Activated CD8-positive, alpha-beta T cell treated with anti-CD3 and anti-CD28 coated beads, Interleukin-2, amount 10 ng/mL, durations not matched to agents 7 days and 5 days (primary cell): ENCODE data around the gene SLC1A2. TPM values are rescaled to one million over a fixed set of nuclear protein-coding genes. Genes with fewer than 3 reads are reported as not detected.

Experiments
- ATAC-seq: fragments of 150-1000 bp; cut with Tn5 transposase; one replicate; pipeline ENCODE4 v1.10.0; 2021; ENCODE audit warnings: moderate library complexity
- CTCF ChIA-PET: fragments of 350-600 bp; sonication (Branson Sonifier 250); formaldehyde crosslinking; loops from one replicate; lab custom pipeline; 2021; ENCODE audit warnings: antibody characterized with exemption; lab: Charles Lee
- POLR2A ChIA-PET: fragments of 350-600 bp; sonication (Branson Sonifier 250); formaldehyde crosslinking; loops from one replicate; lab custom pipeline; 2021; ENCODE audit warnings: antibody characterized with exemption; lab: Charles Lee
- DNase-seq: peaks from one replicate; pipeline ENCODE4 v3.0.0-alpha.2; 2020
- H3K27ac Mint-ChIP-seq: one replicate; pipeline ENCODE4 v1.8.0; 2021; ENCODE audit warnings: mild to moderate bottlenecking, mixed read lengths
- H3K27me3 Mint-ChIP-seq: one replicate; pipeline ENCODE4 v1.8.0; 2021; ENCODE audit warnings: low read depth, mixed read lengths
- H3K36me3 Mint-ChIP-seq: one replicate; pipeline ENCODE4 v1.8.0; 2021; ENCODE audit warnings: low read depth, mixed read lengths
- H3K4me1 Mint-ChIP-seq: one replicate; pipeline ENCODE4 v1.8.0; 2021; ENCODE audit warnings: low read depth, mixed read lengths
- H3K4me3 Mint-ChIP-seq: one replicate; pipeline ENCODE4 v1.8.0; 2021; ENCODE audit warnings: mild to moderate bottlenecking, mixed read lengths
- H3K9me3 Mint-ChIP-seq: one replicate; pipeline ENCODE4 v1.8.0; 2022; ENCODE audit warnings: mixed read lengths; ENCODE audit not compliant: insufficient read depth
- total RNA-seq, 2 experiments: library from RNA; stranded (reverse); gene quantifications; one replicate each; pipeline ENCODE4 v1.2.3, GENCODE V29; 2021

SLC1A2 gene
- total RNA-seq: not detected

GRCh38 chr11:35419184-35419829, at the start of gene SLC1A2:
SLC1A2 (minus strand) TSS chr11:35419558; CDS start chr11:35418966, 592 bp downstream.
- CTCF ChIA-PET: interaction anchor here (1.5 kb wide), 1 partner anchor 10 kb away, joined by 3 read pairs; no protein-coding TSS in a partner anchor
- Mint-ChIP-seq H3K27ac (no peak within 1 kb of the TSS), H3K27me3 (peaks cover 82% of the 10 kb centered on the region), H3K4me1 (peaks cover 15% of the 10 kb centered on the region), H3K9me3 (no peaks in the 10 kb centered on the region), H3K36me3 (no peaks in the 10 kb centered on the region), H3K4me3 (peak within 1 kb of the TSS; percentile 58)
- DNase-seq: no peak
- peak; percentile 50 for ATAC-seq
- POLR2A ChIA-PET: interaction anchor here (0.8 kb wide), 1 partner anchor 503 kb away, joined by 3 read pairs; the partner anchor contains the start of gene PDHX

DNA sequence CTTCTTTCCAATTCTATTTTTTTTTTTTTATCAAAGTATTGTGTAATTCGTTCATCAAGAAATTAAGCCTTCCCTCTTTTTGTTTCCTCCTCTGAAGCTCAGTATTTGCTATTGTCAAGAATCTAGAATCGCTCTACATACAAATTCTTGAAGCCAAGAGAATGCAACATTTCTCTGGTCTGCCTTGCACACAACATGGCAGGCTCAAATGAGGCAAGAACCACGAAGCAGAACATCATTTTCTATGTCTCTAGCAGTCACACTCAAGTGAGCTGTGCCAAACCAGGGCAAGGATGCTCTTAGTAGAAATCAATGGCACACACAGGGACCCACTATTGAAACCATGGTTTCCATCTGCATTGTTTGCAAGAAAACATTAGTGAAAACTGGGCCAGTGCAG, 46.7 kb upstream of the SLC1A2 start:
- DNase-seq: no peak
- ATAC-seq: no peak
- Mint-ChIP-seq H3K27me3 (peaks cover 17% of the 10 kb centered on the region), H3K9me3 (no peaks in the 10 kb centered on the region), H3K27ac (no peak overlapping the region), H3K36me3 (no peaks in the 10 kb centered on the region), H3K4me1 (no peaks in the 10 kb centered on the region), H3K4me3 (no peak overlapping the region)
- POLR2A ChIA-PET: no interaction called here
- CTCF ChIA-PET: no interaction called here

DNA sequence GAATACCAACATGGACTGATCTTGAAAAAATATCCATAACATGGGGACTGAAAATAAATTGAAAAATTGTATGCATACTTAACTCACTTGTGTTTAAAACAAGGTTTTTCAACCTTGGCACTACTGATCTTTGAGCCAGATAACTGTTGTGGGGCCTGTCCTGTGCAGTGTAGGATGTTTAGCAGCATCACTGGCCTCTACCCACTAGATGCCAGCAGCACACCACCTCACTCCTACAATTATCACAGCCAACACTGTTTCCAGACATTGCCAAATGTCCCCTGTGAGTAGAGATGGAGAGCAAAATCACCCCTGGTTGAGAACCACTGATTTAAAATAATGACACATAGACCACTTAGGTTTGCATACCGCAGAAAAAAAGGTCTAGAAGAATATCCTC, 45.0 kb upstream of the SLC1A2 start:
- CTCF ChIA-PET: no interaction called here
- H3K27ac Mint-ChIP-seq: no peak overlapping the region

DNA sequence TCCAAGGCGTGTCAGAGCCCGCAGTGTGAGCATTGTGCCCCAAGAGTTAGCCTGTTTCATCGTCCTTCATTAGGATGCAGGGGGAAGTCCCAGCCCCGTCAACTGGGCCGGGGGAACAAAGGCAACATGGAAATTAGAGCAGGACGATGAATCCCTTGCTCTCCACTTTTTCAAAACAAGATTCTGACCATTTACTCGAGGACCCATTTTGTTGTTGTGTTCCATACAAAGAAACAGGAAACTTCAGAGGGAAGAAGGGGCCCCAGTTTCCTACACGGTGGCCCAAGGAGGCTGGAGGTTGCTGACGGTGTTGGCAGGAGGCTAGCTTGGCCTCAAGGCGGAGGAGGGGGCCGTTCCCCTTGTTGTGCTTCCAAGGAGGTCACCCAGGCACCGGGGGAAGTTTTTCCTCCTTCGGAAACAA, 44.0 kb upstream of the SLC1A2 start:
- no peak overlapping the region for H3K4me3 Mint-ChIP-seq
- no peaks in the 10 kb centered on the region for H3K4me1 Mint-ChIP-seq
- no peak overlapping the region for H3K27ac Mint-ChIP-seq
- H3K27me3 Mint-ChIP-seq: peaks cover 13% of the 10 kb centered on the region
- ATAC-seq: no peak
- CTCF ChIA-PET: no interaction called here
- POLR2A ChIA-PET: no interaction called here
- H3K36me3 Mint-ChIP-seq: no peaks in the 10 kb centered on the region
- no peaks in the 10 kb centered on the region for H3K9me3 Mint-ChIP-seq
- no peak for DNase-seq

More for the DNA sequence above, 45.0 kb upstream of the SLC1A2 start:
- DNase-seq: no peak
- Mint-ChIP-seq H3K9me3 (no peaks in the 10 kb centered on the region), H3K36me3 (no peaks in the 10 kb centered on the region), H3K4me3 (no peak overlapping the region), H3K4me1 (no peaks in the 10 kb centered on the region), H3K27me3 (peaks cover 17% of the 10 kb centered on the region)
- no peak for ATAC-seq
- POLR2A ChIA-PET: no interaction called here

- Mint-ChIP-seq H3K36me3 (no peaks in the 10 kb centered on the region), H3K4me3 (no peak overlapping the region), H3K27ac (no peak overlapping the region), H3K9me3 (no peaks in the 10 kb centered on the region), H3K27me3 (peaks cover 17% of the 10 kb centered on the region), H3K4me1 (no peaks in the 10 kb centered on the region)
- no peak for ATAC-seq
- POLR2A ChIA-PET: no interaction called here
- no peak for DNase-seq
- CTCF ChIA-PET: no interaction called here
Measured at GRCh38 chr11:35461917-35462538, 42.7 kb upstream of the SLC1A2 start.

DNA sequence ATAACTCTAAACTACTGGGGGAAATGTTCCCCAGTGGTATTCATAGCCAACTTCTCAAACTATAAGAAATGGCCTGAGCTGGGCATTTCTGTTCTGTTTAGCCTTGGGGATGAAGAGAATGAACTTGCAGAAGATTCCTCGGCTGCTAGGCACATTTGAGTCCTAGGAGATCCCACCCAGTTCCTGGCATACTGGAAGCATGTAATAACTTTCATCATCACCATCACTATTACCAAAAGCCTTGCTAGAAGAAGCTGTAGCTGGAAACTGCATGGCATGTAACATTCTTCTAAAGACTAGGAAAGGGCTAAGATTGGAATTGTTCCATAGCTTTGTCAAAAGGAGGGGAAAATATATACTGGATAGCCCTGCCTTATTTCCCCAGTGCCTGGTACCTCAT, 40.1 kb upstream of the SLC1A2 start:
- CTCF ChIA-PET: no interaction called here
- no peak for ATAC-seq

GRCh38 chr11:35458846-35459245, 39.5 kb upstream of the SLC1A2 start:
- CTCF ChIA-PET: interaction anchor here (1.5 kb wide), 1 partner anchor 26 kb away, joined by 3 read pairs; no protein-coding TSS in a partner anchor
- no peak overlapping the region for H3K27ac Mint-ChIP-seq
- no peak for ATAC-seq
- no peak for DNase-seq
- POLR2A ChIA-PET: no interaction called here
- peaks cover 19% of the 10 kb centered on the region for H3K27me3 Mint-ChIP-seq
- H3K36me3 Mint-ChIP-seq: no peaks in the 10 kb centered on the region
- H3K4me3 Mint-ChIP-seq: no peak overlapping the region
- H3K4me1 Mint-ChIP-seq: no peaks in the 10 kb centered on the region
- no peaks in the 10 kb centered on the region for H3K9me3 Mint-ChIP-seq

More for the DNA sequence above, 40.1 kb upstream of the SLC1A2 start:
- POLR2A ChIA-PET: no interaction called here
- H3K27me3 Mint-ChIP-seq: peaks cover 20% of the 10 kb centered on the region
- no peaks in the 10 kb centered on the region for H3K9me3 Mint-ChIP-seq
- H3K36me3 Mint-ChIP-seq: no peaks in the 10 kb centered on the region
- H3K4me1 Mint-ChIP-seq: no peaks in the 10 kb centered on the region
- H3K4me3 Mint-ChIP-seq: no peak overlapping the region
- DNase-seq: no peak
- no peak overlapping the region for H3K27ac Mint-ChIP-seq

DNA sequence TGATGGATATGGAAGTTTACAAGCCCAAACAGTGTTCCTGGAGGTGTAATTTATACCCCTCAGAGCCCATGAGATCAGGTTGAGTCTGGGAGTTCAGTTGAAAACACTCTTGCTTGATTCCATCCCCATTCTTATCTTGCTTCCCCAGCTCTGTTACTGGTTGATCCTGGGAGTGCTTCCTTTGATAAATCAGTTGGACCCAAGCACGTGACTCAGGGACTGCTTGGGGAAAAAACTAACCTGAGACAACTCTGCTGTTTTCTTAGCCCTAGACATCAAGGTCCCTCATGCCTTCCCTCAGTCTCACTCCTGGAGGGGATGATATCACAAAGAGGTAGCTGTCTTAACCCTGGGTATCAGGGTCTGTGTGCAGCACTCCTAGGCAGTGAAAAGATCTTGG, 35.0 kb upstream of the SLC1A2 start:
- H3K36me3 Mint-ChIP-seq: no peaks in the 10 kb centered on the region
- ChIA-PET POLR2A (no interaction called here), CTCF (interaction anchor here (1.0 kb wide), 1 partner anchor 31 kb away, joined by 3 read pairs; no protein-coding TSS in a partner anchor)
- no peak overlapping the region for H3K27ac Mint-ChIP-seq
- no peaks in the 10 kb centered on the region for H3K9me3 Mint-ChIP-seq
- no peak overlapping the region for H3K4me3 Mint-ChIP-seq
- ATAC-seq (no peak), DNase-seq (no peak)
- peaks cover 27% of the 10 kb centered on the region for H3K27me3 Mint-ChIP-seq
- no peaks in the 10 kb centered on the region for H3K4me1 Mint-ChIP-seq

- Mint-ChIP-seq H3K36me3 (no peaks in the 10 kb centered on the region), H3K9me3 (no peaks in the 10 kb centered on the region), H3K27ac (no peak overlapping the region), H3K4me3 (no peak overlapping the region), H3K27me3 (peaks cover 26% of the 10 kb centered on the region), H3K4me1 (no peaks in the 10 kb centered on the region)
- ChIA-PET POLR2A (no interaction called here), CTCF (no interaction called here)
- DNase-seq (no peak), ATAC-seq (no peak)
Measured at GRCh38 chr11:35436581-35437250, 17.4 kb upstream of the SLC1A2 start.

- no peaks in the 10 kb centered on the region for H3K36me3 Mint-ChIP-seq
- H3K27me3 Mint-ChIP-seq: peaks cover 24% of the 10 kb centered on the region
Measured at GRCh38 chr11:35433588-35433987, 14.2 kb upstream of the SLC1A2 start.

DNA sequence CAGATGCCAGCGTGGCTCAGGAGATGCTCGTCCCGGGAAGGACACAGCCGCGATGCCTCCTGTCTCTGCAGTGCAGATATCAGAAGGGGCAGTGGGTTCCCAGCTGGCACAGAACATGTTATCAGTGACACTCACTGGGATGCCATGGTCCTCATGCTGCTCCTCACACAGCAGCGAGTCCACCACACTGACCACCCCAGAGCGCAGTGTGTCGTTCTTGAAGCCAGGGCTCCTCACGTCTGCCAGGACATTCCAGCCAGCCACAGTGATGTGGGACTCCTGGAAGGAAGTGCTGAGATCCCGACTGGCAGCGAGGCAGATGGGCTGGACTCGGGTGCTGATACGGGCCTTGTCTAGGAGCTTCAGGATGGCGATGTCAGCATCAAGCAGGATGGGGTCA, 13.1 kb upstream of the SLC1A2 start:
- no peaks in the 10 kb centered on the region for H3K36me3 Mint-ChIP-seq
- H3K4me1 Mint-ChIP-seq: no peaks in the 10 kb centered on the region
- ATAC-seq (no peak), DNase-seq (no peak)
- H3K4me3 Mint-ChIP-seq: no peak overlapping the region
- ChIA-PET CTCF (no interaction called here), POLR2A (no interaction called here)
- H3K27ac Mint-ChIP-seq: no peak overlapping the region
- peaks cover 27% of the 10 kb centered on the region for H3K27me3 Mint-ChIP-seq
- no peaks in the 10 kb centered on the region for H3K9me3 Mint-ChIP-seq

More at GRCh38 chr11:35433588-35433987, 14.2 kb upstream of the SLC1A2 start:
- Mint-ChIP-seq H3K27ac (no peak overlapping the region), H3K9me3 (no peaks in the 10 kb centered on the region), H3K4me1 (no peaks in the 10 kb centered on the region), H3K4me3 (no peak overlapping the region)
- ATAC-seq: no peak
- DNase-seq: no peak
- POLR2A ChIA-PET: no interaction called here
- CTCF ChIA-PET: no interaction called here

- Mint-ChIP-seq H3K36me3 (no peaks in the 10 kb centered on the region), H3K27ac (no peak overlapping the region), H3K4me3 (no peak overlapping the region), H3K9me3 (no peaks in the 10 kb centered on the region), H3K4me1 (no peaks in the 10 kb centered on the region), H3K27me3 (peaks cover 57% of the 10 kb centered on the region)
- POLR2A ChIA-PET: interaction anchor here (0.6 kb wide), 1 partner anchor 694 kb away, joined by 3 read pairs; no protein-coding TSS in a partner anchor
- CTCF ChIA-PET: interaction anchor here (1.4 kb wide), 1 partner anchor 15 kb away, joined by 4 read pairs; no protein-coding TSS in a partner anchor
- no peak for ATAC-seq
- DNase-seq: no peak
Measured at GRCh38 chr11:35427071-35427470, 7.7 kb upstream of the SLC1A2 start.
